ENCODE measurements around the gene PKMYT1. TPM values are rescaled to one million over a fixed set of nuclear protein-coding genes. Genes with fewer than 3 reads are reported as not detected.
A peak's percentile ranks its signal among the peaks of the same experiment; 100 is the strongest.

Gene PKMYT1
- total and polyA plus RNA-seq, 11 donors, result 0.72 to 11.9 (median 1.2) TPM

GRCh38 chr16:3007059-3007956 is 27.1 kb upstream of the PKMYT1 start:
- intact Hi-C loops (cut with DNase I), result no loop called here
- DNase-seq (no peak), ATAC-seq (no peak)
- Histone ChIP-seq H3K27ac (peak overlapping the region in 1 of 12 donors; percentile 49), H3K36me3 (peaks cover 0 to 2% (median 0%) of the 10 kb centered on the region in 9 donors), H3K27me3 (peaks cover 8 to 77% (median 43%) of the 10 kb centered on the region in 9 donors), H3K4me3 (peak overlapping the region in 1 of 12 donors; percentile 33), H3K4me1 (peaks cover 0 to 30% (median 4%) of the 10 kb centered on the region in 12 donors), H3K9me3 (no peaks in the 10 kb centered on the region)
- WGBS, 4 donors, result 60 to 69% (median 65%) methylated on average over 12 to 13 of the region's 13 CpGs
- no peak for TF ChIP-seq CTCF (IDR thresholded peaks at IDR 0.05)
- no peak for TF ChIP-seq POLR2A (IDR thresholded peaks at IDR 0.05)

- DNase-seq (no peak), ATAC-seq (no peak)
- peaks cover 0 to 2% (median 0%) of the 10 kb centered on the region in 9 donors for H3K36me3 ChIP-seq
- no peaks in the 10 kb centered on the region for H3K9me3 ChIP-seq
- intact Hi-C loops (cut with DNase I), result loop anchor here in 1 of 10 donors (1.0 kb wide), 1 partner anchor 15 kb away; the partner anchor contains the start of gene TNFRSF12A
- H3K4me3 ChIP-seq, result peak overlapping the region in 11 of 12 donors; percentile 15 to 56 (median 50)
- H3K4me1 ChIP-seq, result peaks cover 0 to 30% (median 4%) of the 10 kb centered on the region in 12 donors
- peaks cover 0 to 62% (median 29%) of the 10 kb centered on the region in 9 donors for H3K27me3 ChIP-seq
- H3K27ac ChIP-seq, result peak overlapping the region in 9 of 12 donors; percentile 18 to 80 (median 65)
- WGBS, 4 donors, result 5 to 8% (median 6%) methylated on average over 19 to 25 of the region's 25 CpGs
- no peak for TF ChIP-seq CTCF (IDR thresholded peaks at IDR 0.05)
- TF ChIP-seq POLR2A (IDR thresholded peaks at IDR 0.05), result no peak
Measured at GRCh38 chr16:3004781-3005284, 24.6 kb upstream of the PKMYT1 start.

- intact Hi-C loops (cut with DNase I), result loop anchor here in 1 of 10 donors (1.0 kb wide), 1 partner anchor 16 kb away; the partner anchor contains the start of gene TNFRSF12A
- DNase-seq (no peak), ATAC-seq (no peak)
- peak overlapping the region in 6 of 12 donors; percentile 25 to 53 (median 40) for H3K4me3 ChIP-seq
- H3K27ac ChIP-seq, result peak overlapping the region in 1 of 12 donors; percentile 67
- H3K9me3 ChIP-seq, result no peaks in the 10 kb centered on the region
- peaks cover 0 to 2% (median 0%) of the 10 kb centered on the region in 9 donors for H3K36me3 ChIP-seq
- no peak for TF ChIP-seq POLR2A (IDR thresholded peaks at IDR 0.05)
- no peak for TF ChIP-seq CTCF (IDR thresholded peaks at IDR 0.05)
- 0 to 2% (median 1%) methylated on average over 17 to 64 of the region's 67 CpGs for WGBS, 4 donors
- H3K27me3 ChIP-seq, result peaks cover 0 to 57% (median 23%) of the 10 kb centered on the region in 9 donors
- peaks cover 0 to 30% (median 4%) of the 10 kb centered on the region in 12 donors for H3K4me1 ChIP-seq
Measured at GRCh38 chr16:3004319-3004718, 24.1 kb upstream of the PKMYT1 start.
